NCI-H1436 (cell line): ENCODE data around the gene CDKN2B-AS1.
"Not testable (repeated sequence)": the region's sequence is repeated elsewhere in the genome, so short reads cannot be mapped to it uniquely, and the experiment has no call there.

Source experiments
- DNase-seq: peaks from one replicate; lab custom pipeline; 2025; lab: John Stamatoyannopoulos, UW

Gene CDKN2B-AS1

GRCh38 chr9:21994556-21995005 is at the start of gene CDKN2B-AS1:
Gene CDKN2B-AS1 (plus strand): TSS chr9:21994791.
- DNase-seq = peak; percentile 89

DNA sequence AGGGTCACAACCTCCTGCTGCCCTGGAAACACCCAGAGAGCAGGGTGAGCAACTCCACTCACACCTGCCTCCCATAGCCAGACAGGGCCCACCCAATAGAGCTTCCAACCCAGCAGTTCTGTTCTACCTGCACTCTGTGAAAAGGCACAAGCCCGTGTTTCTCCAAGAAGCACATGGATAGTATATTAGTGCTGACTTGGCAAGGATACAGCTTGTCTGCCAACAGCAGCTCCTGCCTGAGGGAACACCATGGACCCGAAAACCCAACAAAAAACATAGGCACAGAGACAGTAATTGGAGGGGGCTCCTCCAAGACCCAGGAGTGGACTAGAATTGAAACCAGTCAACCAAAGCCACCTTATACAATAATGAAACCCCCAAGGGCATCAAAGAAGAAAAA is 49.0 kb upstream of the CDKN2B-AS1 start:
- DNase-seq = no peak

GRCh38 chr9:21958833-21959232 is 35.8 kb upstream of the CDKN2B-AS1 start:
- DNase-seq = no peak

- not testable (repeated sequence) for DNase-seq
These were observed 35.3 kb upstream of the CDKN2B-AS1 start for GRCh38 chr9:21959268-21959667.

DNA sequence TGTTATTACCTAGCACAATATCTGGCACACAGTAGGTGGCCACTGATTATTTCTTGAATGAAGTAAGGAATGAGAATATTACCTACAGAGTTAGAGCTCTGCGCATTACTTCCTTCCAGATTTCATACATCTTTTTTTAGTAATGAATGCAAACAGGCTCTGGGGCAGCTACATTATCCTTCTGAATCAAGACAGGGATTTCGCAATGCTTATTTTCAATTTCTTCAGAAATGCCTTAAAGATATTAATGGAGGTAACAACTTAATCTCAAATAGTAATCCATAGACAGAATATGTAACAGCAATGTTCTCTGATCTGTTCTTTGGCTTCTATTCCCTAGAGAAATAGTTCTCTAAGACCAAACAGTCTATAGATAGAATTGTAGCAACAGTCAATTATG is 33.0 kb upstream of the CDKN2B-AS1 start:
- DNase-seq = no peak

- no peak for DNase-seq
These were observed 29.6 kb upstream of the CDKN2B-AS1 start for GRCh38 chr9:21964925-21965385.

GRCh38 chr9:21965401-21965951 is 29.1 kb upstream of the CDKN2B-AS1 start:
- no peak for DNase-seq

- no peak for DNase-seq
These were observed 28.3 kb upstream of the CDKN2B-AS1 start for GRCh38 chr9:21966140-21966851.

DNA sequence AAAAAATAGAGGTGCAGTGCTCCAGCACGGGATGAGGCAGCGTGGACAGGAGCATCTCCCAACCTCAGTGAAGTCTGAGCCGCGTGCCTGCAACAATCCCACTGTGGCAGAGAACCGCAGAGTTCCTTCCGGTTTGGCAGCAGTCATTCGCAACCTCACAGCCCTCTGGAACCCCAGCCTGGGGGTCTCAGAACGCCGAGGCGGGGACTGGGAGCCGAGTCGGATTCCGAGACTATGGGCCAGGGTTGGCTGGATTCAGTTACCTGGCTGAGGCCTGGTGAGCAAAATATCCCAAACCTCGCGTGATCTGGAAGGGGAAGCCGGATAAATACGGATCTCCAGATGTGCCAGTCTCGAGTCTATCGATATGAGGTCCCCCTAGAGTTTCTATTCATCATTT is 27.4 kb upstream of the CDKN2B-AS1 start:
- DNase-seq = no peak

DNA sequence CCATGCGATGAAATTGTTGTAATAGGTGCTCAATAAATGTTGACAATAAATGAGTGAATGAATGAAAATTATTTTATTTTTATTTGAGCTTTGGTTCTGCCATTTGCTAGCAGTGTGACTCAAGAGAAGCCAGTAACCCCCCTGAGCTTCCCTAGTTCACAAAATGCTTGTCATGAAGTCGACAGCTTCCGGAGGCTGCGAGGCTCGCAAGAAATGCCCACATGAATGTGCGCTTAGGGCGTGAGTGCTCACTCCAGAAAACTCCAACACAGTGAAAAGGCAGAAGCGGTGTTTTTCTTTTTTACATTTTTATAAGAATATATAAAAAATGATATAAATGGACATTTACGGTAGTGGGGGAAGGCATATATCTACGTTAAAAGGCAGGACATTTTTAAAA is 26.9 kb upstream of the CDKN2B-AS1 start:
- DNase-seq = no peak

GRCh38 chr9:21968331-21969010 is 26.1 kb upstream of the CDKN2B-AS1 start:
- no peak for DNase-seq

- DNase-seq = no peak
These were observed 25.3 kb upstream of the CDKN2B-AS1 start for GRCh38 chr9:21969011-21969940.

- DNase-seq = no peak
These were observed 24.4 kb upstream of the CDKN2B-AS1 start for GRCh38 chr9:21969951-21970799.

- DNase-seq = no peak
These were observed 23.6 kb upstream of the CDKN2B-AS1 start for GRCh38 chr9:21970800-21971640.

- DNase-seq = no peak
These were observed 22.2 kb upstream of the CDKN2B-AS1 start for GRCh38 chr9:21972361-21972760.

DNA sequence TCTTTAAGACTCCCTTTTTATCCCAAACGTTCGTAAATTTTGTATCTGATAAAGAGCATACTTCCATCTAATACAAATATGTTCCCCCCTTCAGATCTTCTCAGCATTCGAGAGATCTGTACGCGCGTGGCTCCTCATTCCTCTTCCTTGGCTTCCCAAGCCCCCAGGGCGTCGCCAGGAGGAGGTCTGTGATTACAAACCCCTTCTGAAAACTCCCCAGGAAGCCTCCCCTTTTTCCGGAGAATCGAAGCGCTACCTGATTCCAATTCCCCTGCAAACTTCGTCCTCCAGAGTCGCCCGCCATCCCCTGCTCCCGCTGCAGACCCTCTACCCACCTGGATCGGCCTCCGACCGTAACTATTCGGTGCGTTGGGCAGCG is 20.3 kb upstream of the CDKN2B-AS1 start:
- DNase-seq = no peak

DNA sequence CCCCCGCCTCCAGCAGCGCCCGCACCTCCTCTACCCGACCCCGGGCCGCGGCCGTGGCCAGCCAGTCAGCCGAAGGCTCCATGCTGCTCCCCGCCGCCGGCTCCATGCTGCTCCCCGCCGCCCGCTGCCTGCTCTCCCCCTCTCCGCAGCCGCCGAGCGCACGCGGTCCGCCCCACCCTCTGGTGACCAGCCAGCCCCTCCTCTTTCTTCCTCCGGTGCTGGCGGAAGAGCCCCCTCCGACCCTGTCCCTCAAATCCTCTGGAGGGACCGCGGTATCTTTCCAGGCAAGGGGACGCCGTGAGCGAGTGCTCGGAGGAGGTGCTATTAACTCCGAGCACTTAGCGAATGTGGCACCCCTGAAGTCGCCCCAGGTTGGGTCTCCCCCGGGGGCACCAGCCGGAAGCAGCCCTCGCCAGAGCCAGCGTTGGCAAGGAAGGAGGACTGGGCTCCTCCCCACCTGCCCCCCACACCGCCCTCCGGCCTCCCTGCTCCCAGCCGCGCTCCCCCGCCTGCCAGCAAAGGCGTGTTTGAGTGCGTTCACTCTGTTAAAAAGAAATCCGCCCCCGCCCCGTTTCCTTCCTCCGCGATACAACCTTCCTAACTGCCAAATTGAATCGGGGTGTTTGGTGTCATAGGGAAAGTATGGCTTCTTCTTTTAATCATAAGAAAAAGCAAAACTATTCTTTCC is 19.7 kb upstream of the CDKN2B-AS1 start:
- DNase-seq = peak; percentile 79

DNA sequence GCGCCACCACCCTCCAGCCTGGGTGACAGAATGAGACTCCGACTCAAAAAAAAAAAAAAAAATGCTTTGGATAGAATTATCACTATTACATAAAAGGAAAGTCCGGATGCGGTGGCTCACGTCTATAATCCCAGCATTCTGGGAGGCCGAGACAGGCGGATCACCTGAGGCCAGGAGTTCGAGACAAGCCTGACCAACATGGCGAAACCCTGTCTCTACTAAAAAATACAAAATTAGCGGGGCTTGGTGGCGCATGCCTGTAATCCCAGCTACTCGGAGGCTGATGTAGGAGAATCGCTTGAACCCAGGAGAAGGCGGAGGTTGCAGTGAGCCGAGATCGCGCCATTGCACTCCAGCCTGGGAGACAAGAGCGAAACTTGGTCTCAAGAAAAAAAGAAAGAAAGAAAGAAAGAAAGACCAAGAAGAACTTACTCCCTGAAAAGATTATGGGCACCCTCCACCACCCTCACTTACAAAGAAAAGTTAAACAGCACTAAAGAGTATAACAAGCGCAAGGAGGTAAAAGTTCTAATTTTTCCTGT is 18.2 kb upstream of the CDKN2B-AS1 start:
- DNase-seq = no peak

GRCh38 chr9:21982391-21982790 is 12.2 kb upstream of the CDKN2B-AS1 start:
- no peak for DNase-seq
